Measurements from ENCODE around the gene CST6. TPM values are rescaled to one million over a fixed set of nuclear protein-coding genes. Genes with fewer than 3 reads are reported as not detected.

CST6 gene
- total RNA-seq, 1 donor = 2.9 TPM

DNA sequence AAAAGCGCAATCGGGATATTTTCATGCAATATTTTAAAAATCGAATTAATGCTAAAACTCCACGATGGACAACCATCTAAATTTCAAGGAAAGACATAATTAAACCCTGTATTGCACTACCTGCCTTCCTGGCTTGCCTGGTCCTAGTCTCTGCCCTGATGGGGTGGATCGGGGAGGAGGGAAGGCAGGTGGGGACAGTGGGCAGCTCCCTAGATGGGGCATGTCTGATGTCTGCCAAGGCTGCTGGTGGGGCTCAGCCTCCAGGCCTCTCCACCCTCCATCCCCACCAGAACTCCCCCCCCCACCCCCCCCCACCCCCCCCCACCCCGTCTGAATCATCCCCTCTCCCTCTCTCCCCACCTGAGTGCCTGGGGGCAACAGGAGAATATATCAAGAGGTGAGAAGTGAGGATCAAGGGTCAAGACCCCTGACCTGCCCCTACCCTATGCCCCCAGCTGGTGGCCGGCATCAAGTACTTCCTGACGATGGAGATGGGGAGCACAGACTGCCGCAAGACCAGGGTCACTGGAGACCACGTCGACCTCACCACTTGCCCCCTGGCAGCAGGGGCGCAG lies 650 bp downstream of the CST6 start:
- Histone ChIP-seq H4K20me1 (ENCODE audit: insufficient read depth, low read length) (no peaks in the 10 kb centered on the region), H3K36me3 (ENCODE audit: insufficient read depth, low read length) (no peaks in the 10 kb centered on the region), H3K27me3 (ENCODE audit: insufficient read depth, low read length) (no peaks in the 10 kb centered on the region), H3K79me2 (ENCODE audit: insufficient read depth, low read length) (no peaks in the 10 kb centered on the region), H3K4me3 (ENCODE audit: insufficient read depth, low read length) (no peak overlapping the region), H3K27ac (ENCODE audit: low read depth, low read length) (no peak overlapping the region), H2AFZ (ENCODE audit: low read length) (no peak overlapping the region), H3K9me3 (ENCODE audit: low read depth, low read length) (no peaks in the 10 kb centered on the region), H3K4me1 (ENCODE audit: insufficient read depth, low read length) (peaks cover 29% of the 10 kb centered on the region), H3K4me2 (ENCODE audit: insufficient read depth, low read length) (no peak overlapping the region)
- TF ChIP-seq, protein P1, sequence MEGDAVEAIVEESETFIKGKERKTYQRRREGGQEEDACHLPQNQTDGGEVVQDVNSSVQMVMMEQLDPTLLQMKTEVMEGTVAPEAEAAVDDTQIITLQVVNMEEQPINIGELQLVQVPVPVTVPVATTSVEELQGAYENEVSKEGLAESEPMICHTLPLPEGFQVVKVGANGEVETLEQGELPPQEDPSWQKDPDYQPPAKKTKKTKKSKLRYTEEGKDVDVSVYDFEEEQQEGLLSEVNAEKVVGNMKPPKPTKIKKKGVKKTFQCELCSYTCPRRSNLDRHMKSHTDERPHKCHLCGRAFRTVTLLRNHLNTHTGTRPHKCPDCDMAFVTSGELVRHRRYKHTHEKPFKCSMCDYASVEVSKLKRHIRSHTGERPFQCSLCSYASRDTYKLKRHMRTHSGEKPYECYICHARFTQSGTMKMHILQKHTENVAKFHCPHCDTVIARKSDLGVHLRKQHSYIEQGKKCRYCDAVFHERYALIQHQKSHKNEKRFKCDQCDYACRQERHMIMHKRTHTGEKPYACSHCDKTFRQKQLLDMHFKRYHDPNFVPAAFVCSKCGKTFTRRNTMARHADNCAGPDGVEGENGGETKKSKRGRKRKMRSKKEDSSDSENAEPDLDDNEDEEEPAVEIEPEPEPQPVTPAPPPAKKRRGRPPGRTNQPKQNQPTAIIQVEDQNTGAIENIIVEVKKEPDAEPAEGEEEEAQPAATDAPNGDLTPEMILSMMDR (IDR thresholded peaks at IDR 0.05; ENCODE audit: extremely low read depth, low read depth, low read length) = no peak
- DNase-seq (ENCODE audit: insufficient read length, low spot score, missing footprints) = peak; percentile 67

DNA sequence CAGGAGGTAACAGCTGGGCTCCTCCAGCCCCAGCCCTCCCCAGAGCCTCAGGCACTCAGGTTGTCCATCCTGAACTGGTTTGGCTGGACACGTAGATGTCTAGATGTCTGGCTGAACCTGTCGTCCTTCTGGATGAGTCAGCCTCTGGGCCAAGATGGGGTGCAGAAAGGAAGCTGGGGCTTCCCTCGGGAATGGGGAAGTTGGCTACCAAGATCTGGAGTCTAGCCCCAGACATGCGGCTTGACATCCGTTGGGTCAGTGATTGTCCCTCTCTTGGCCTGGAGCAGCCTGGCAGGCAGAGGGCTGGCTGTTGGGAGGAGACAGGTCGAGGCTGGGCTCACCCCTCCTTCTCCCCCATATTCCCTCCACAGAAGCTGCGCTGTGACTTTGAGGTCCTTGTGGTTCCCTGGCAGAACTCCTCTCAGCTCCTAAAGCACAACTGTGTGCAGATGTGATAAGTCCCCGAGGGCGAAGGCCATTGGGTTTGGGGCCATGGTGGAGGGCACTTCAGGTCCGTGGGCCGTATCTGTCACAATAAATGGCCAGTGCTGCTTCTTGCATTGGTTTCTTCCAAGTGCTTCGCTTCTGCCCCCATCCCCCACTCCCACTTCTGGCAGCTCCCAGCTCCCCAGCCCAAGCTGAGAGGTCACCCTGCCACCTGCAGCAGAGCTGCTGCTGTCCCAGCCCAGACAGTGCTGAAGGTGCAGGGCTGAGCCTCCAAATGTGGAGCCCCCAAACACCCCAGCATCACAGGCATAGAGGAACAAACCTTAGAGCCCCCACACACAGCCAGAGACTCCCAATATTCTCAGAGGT lies 1.3 kb downstream of the CST6 start:
- no peak overlapping the region for H3K4me3 ChIP-seq (ENCODE audit: insufficient read depth, low read length)
- TF ChIP-seq, protein P1 (IDR thresholded peaks at IDR 0.05; ENCODE audit: extremely low read depth, low read depth, low read length) = no peak
- H3K36me3 ChIP-seq (ENCODE audit: insufficient read depth, low read length) = no peaks in the 10 kb centered on the region
- no peak overlapping the region for H3K4me2 ChIP-seq (ENCODE audit: insufficient read depth, low read length)
- H3K9me3 ChIP-seq (ENCODE audit: low read depth, low read length) = no peaks in the 10 kb centered on the region
- H2AFZ ChIP-seq (ENCODE audit: low read length) = no peak overlapping the region
- no peak overlapping the region for H3K27ac ChIP-seq (ENCODE audit: low read depth, low read length)
- H3K79me2 ChIP-seq (ENCODE audit: insufficient read depth, low read length) = no peaks in the 10 kb centered on the region
- DNase-seq (ENCODE audit: insufficient read length, low spot score, missing footprints) = peak; percentile 89
- H3K27me3 ChIP-seq (ENCODE audit: insufficient read depth, low read length) = no peaks in the 10 kb centered on the region
- no peaks in the 10 kb centered on the region for H4K20me1 ChIP-seq (ENCODE audit: insufficient read depth, low read length)
- H3K4me1 ChIP-seq (ENCODE audit: insufficient read depth, low read length) = peaks cover 29% of the 10 kb centered on the region

DNA sequence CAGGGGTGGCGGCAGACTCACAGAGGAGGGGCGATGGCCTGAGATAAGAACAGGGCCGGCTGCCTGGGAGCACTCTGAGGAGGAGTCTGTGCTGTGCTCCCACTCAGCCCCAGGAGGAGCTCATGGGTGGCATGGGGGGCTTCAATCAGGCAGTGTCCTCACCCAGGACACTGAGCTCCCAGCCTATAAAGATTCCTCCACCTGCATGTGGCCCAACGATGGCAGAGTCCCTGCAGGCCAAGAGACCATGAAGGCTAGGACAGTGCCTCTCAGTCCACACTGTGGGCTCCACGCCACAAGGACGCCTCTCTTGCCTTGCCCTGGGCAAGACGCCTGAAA lies 1.9 kb downstream of the CST6 start:
- Histone ChIP-seq H3K9me3 (ENCODE audit: low read depth, low read length) (no peaks in the 10 kb centered on the region), H3K36me3 (ENCODE audit: insufficient read depth, low read length) (no peaks in the 10 kb centered on the region), H3K79me2 (ENCODE audit: insufficient read depth, low read length) (no peaks in the 10 kb centered on the region), H3K4me3 (ENCODE audit: insufficient read depth, low read length) (no peak overlapping the region), H4K20me1 (ENCODE audit: insufficient read depth, low read length) (no peaks in the 10 kb centered on the region), H2AFZ (ENCODE audit: low read length) (no peak overlapping the region), H3K4me1 (ENCODE audit: insufficient read depth, low read length) (peaks cover 29% of the 10 kb centered on the region), H3K4me2 (ENCODE audit: insufficient read depth, low read length) (no peak overlapping the region), H3K27ac (ENCODE audit: low read depth, low read length) (no peak overlapping the region), H3K27me3 (ENCODE audit: insufficient read depth, low read length) (no peaks in the 10 kb centered on the region)
- TF ChIP-seq, protein P1 (IDR thresholded peaks at IDR 0.05; ENCODE audit: extremely low read depth, low read depth, low read length) = no peak
- peak; percentile 55 for DNase-seq (ENCODE audit: insufficient read length, low spot score, missing footprints)

DNA sequence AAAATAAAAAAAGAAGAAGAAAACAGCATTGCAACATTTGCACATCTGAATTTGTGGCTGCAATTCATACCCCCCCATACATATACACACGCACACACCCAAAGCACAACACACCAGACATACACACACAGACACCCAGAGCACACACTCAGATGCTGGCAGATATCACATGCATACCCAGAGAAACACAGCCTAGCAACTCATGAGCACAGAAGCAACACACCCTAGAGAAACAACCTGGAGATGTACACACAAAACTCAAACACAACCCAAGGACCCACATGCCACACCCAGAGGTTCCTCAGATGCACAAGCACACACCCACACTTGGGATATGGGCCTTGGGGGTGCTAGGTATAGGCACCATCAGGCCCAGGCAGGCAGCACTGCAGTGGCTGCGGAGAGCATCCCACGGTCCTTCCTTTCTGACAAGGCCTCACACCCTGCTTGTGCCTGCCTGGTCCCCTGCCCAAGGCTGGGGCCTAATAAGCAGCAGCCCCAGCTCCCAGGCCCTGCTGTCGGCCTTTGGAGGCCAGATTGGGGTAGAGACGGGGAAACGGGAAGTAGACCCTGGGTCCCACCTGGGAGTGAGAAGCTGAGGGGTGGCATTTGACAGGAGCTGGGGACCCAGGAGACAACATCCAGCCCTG lies 3.1 kb downstream of the CST6 start:
- Histone ChIP-seq H3K4me1 (ENCODE audit: insufficient read depth, low read length) (peaks cover 29% of the 10 kb centered on the region), H3K79me2 (ENCODE audit: insufficient read depth, low read length) (no peaks in the 10 kb centered on the region), H4K20me1 (ENCODE audit: insufficient read depth, low read length) (no peaks in the 10 kb centered on the region), H3K9me3 (ENCODE audit: low read depth, low read length) (no peaks in the 10 kb centered on the region), H2AFZ (ENCODE audit: low read length) (peak overlapping the region; percentile 71), H3K36me3 (ENCODE audit: insufficient read depth, low read length) (no peaks in the 10 kb centered on the region), H3K27me3 (ENCODE audit: insufficient read depth, low read length) (no peaks in the 10 kb centered on the region), H3K27ac (ENCODE audit: low read depth, low read length) (peak overlapping the region; percentile 68), H3K4me2 (ENCODE audit: insufficient read depth, low read length) (no peak overlapping the region), H3K4me3 (ENCODE audit: insufficient read depth, low read length) (no peak overlapping the region)
- DNase-seq (ENCODE audit: insufficient read length, low spot score, missing footprints) = peak; percentile 87
- TF ChIP-seq, protein P1 (IDR thresholded peaks at IDR 0.05; ENCODE audit: extremely low read depth, low read depth, low read length) = no peak
